Activated CD8-positive, alpha-beta memory T cell treated with anti-CD3 and anti-CD28 coated beads for 48 hours (primary cell): ENCODE data around the gene ZBED2.
"Not testable (repeated sequence)": the region's sequence is repeated elsewhere in the genome, so short reads cannot be mapped to it uniquely, and the experiment has no call there.

Source experiments
- DNase-seq, 3 experiments: peaks; one replicate each; pipeline ENCODE4 v3.0.0-alpha.2; 2020; ENCODE audit warnings: low read depth in 2 of 3, low spot score in 2 of 3

Gene ZBED2

GRCh38 chr3:111577113-111577512 lies 18.0 kb downstream of the ZBED2 start:
- no peak for DNase-seq

GRCh38 chr3:111571907-111572460 lies 23.2 kb downstream of the ZBED2 start:
- no peak for DNase-seq

GRCh38 chr3:111571282-111571681 lies 23.9 kb downstream of the ZBED2 start:
- no peak for DNase-seq

GRCh38 chr3:111570404-111571030 lies 24.6 kb downstream of the ZBED2 start:
- DNase-seq, result no peak

- no peak for DNase-seq
These were observed 26.2 kb downstream of the ZBED2 start for GRCh38 chr3:111568911-111569310.

- no peak for DNase-seq
These were observed 26.8 kb downstream of the ZBED2 start for GRCh38 chr3:111568355-111568754.

- no peak for DNase-seq
These were observed 28.3 kb downstream of the ZBED2 start for GRCh38 chr3:111566844-111567243.

- not testable (repeated sequence) for DNase-seq
These were observed 33.2 kb downstream of the ZBED2 start for GRCh38 chr3:111561902-111562301.

- no peak for DNase-seq
These were observed 46.4 kb downstream of the ZBED2 start for GRCh38 chr3:111548756-111549155.

- no peak for DNase-seq
These were observed 47.1 kb downstream of the ZBED2 start for GRCh38 chr3:111548092-111548491.

GRCh38 chr3:111547631-111548030 lies 47.5 kb downstream of the ZBED2 start:
- no peak for DNase-seq

GRCh38 chr3:111545349-111545748 lies 49.8 kb downstream of the ZBED2 start:
- DNase-seq, result no peak
